Activated naive CD4-positive, alpha-beta T cell treated with Interleukin-2 at 50 U/mL for 16 hours (primary cell): ENCODE results near the gene UBE2L3.
"Not testable (repeated sequence)": the region's sequence is repeated elsewhere in the genome, so short reads cannot be mapped to it uniquely, and the experiment has no call there.

Source experiments
- DNase-seq: peaks from one replicate; pipeline ENCODE4 v3.0.0-alpha.2; 2020

Gene UBE2L3

GRCh38 chr22:21629255-21630149 is 62.0 kb downstream of the UBE2L3 start, which contains the start of gene YDJC:
YDJC (minus strand) TSS chr22:21630022; CDS start chr22:21630014, 8 bp downstream.
- DNase-seq, result peak; percentile 96

GRCh38 chr22:21631025-21631424 is 63.5 kb downstream of the UBE2L3 start:
- DNase-seq, result no peak

- DNase-seq, result peak; percentile 71
Observed at GRCh38 chr22:21632237-21632895, 64.9 kb downstream of the UBE2L3 start, which contains the start of gene CCDC116. CCDC116 (plus strand) TSS chr22:21632760; CDS start chr22:21633182, 422 bp downstream.

GRCh38 chr22:21632931-21633330 is 65.4 kb downstream of the UBE2L3 start:
- no peak for DNase-seq

GRCh38 chr22:21633481-21633880 is 66.0 kb downstream of the UBE2L3 start:
- no peak for DNase-seq

GRCh38 chr22:21634081-21634480 is 66.6 kb downstream of the UBE2L3 start:
- DNase-seq, result no peak

GRCh38 chr22:21634844-21635243 is 67.3 kb downstream of the UBE2L3 start:
- DNase-seq, result no peak

GRCh38 chr22:21635771-21636510 is 68.4 kb downstream of the UBE2L3 start:
- DNase-seq, result no peak

GRCh38 chr22:21636629-21637218 is 69.2 kb downstream of the UBE2L3 start:
- no peak for DNase-seq

GRCh38 chr22:21637450-21637849 is 69.9 kb downstream of the UBE2L3 start:
- not testable (repeated sequence) for DNase-seq

GRCh38 chr22:21639359-21639758 is 71.8 kb downstream of the UBE2L3 start:
- no peak for DNase-seq

GRCh38 chr22:21640810-21641209 is 73.3 kb downstream of the UBE2L3 start:
- no peak for DNase-seq

GRCh38 chr22:21641417-21641788 is 73.9 kb downstream of the UBE2L3 start:
- DNase-seq, result no peak

GRCh38 chr22:21641789-21642583 is 74.5 kb downstream of the UBE2L3 start, which contains the start of gene SDF2L1:
SDF2L1 (plus strand) TSS chr22:21642302; CDS start chr22:21642337, 35 bp downstream.
- peak; percentile 98 for DNase-seq

GRCh38 chr22:21642584-21643448 is 75.3 kb downstream of the UBE2L3 start:
- DNase-seq, result peak; percentile 69

- peak; percentile 17 for DNase-seq
Observed at GRCh38 chr22:21643533-21644357, 76.2 kb downstream of the UBE2L3 start.

- not testable (repeated sequence) for DNase-seq
Observed at GRCh38 chr22:21645513-21645912, 78.0 kb downstream of the UBE2L3 start.

GRCh38 chr22:21646608-21647590 is 79.4 kb downstream of the UBE2L3 start:
- DNase-seq, result peak; percentile 80

- no peak for DNase-seq
Observed at GRCh38 chr22:21650280-21650679, 82.8 kb downstream of the UBE2L3 start.
